Measurements from ENCODE around the gene PRKACA. TPM values are rescaled to one million over a fixed set of nuclear protein-coding genes. Genes with fewer than 3 reads are reported as not detected.

PRKACA gene
- total and polyA plus RNA-seq, 8 donors: 81.5 to 118 (median 93.7) TPM

GRCh38 chr19:14113762-14114414 is 3.7 kb downstream of the PRKACA start:
- Histone ChIP-seq H3K4me1 (peaks cover 33 to 59% of the 10 kb centered on the region in 2 donors), H3K4me3 (no peak overlapping the region), H3K27ac (peak overlapping the region; percentile 65 to 88), H3K27me3 (no peaks in the 10 kb centered on the region), H3K9me3 (no peaks in the 10 kb centered on the region), H3K36me3 (peaks cover 0 to 7% of the 10 kb centered on the region in 2 donors)
- intact Hi-C loops (cut with DNase I): no loop called here
- TF ChIP-seq CTCF (IDR thresholded peaks at IDR 0.05): peak in 1 of 2 donors; percentile 32
- ATAC-seq (no peak), DNase-seq (peak in 1 of 4 donors; percentile 88)

GRCh38 chr19:14112809-14113385 is 4.7 kb downstream of the PRKACA start:
- H3K9me3 ChIP-seq: no peaks in the 10 kb centered on the region
- intact Hi-C loops (cut with DNase I): no loop called here
- DNase-seq (no peak), ATAC-seq (no peak)
- H3K4me3 ChIP-seq: peak overlapping the region in 1 of 2 donors; percentile 0
- peak overlapping the region; percentile 65 to 88 for H3K27ac ChIP-seq
- peaks cover 0 to 10% of the 10 kb centered on the region in 2 donors for H3K36me3 ChIP-seq
- no peak for TF ChIP-seq CTCF (IDR thresholded peaks at IDR 0.05)
- peaks cover 30 to 51% of the 10 kb centered on the region in 2 donors for H3K4me1 ChIP-seq
- H3K27me3 ChIP-seq: no peaks in the 10 kb centered on the region

GRCh38 chr19:14112051-14112808 is 5.3 kb downstream of the PRKACA start:
- ATAC-seq: peak; percentile 15
- Histone ChIP-seq H3K4me3 (peak overlapping the region in 1 of 2 donors; percentile 0), H3K36me3 (peaks cover 0 to 16% of the 10 kb centered on the region in 2 donors), H3K4me1 (peaks cover 30 to 51% of the 10 kb centered on the region in 2 donors), H3K27me3 (no peaks in the 10 kb centered on the region), H3K9me3 (no peaks in the 10 kb centered on the region), H3K27ac (peak overlapping the region; percentile 65 to 88)
- DNase-seq: peak in 1 of 4 donors; percentile 53
- intact Hi-C loops (cut with DNase I): no loop called here
- TF ChIP-seq CTCF (IDR thresholded peaks at IDR 0.05): no peak

GRCh38 chr19:14111486-14111885 is 6.1 kb downstream of the PRKACA start:
- Histone ChIP-seq H3K36me3 (peaks cover 0 to 23% of the 10 kb centered on the region in 2 donors), H3K27ac (no peak overlapping the region), H3K4me3 (no peak overlapping the region), H3K4me1 (peaks cover 29 to 48% of the 10 kb centered on the region in 2 donors), H3K27me3 (no peaks in the 10 kb centered on the region), H3K9me3 (no peaks in the 10 kb centered on the region)
- DNase-seq (no peak), ATAC-seq (no peak)
- TF ChIP-seq CTCF (IDR thresholded peaks at IDR 0.05): no peak
- intact Hi-C loops (cut with DNase I): no loop called here

GRCh38 chr19:14110650-14111049 is 6.9 kb downstream of the PRKACA start:
- Histone ChIP-seq H3K36me3 (peaks cover 0 to 32% of the 10 kb centered on the region in 2 donors), H3K27me3 (no peaks in the 10 kb centered on the region), H3K27ac (no peak overlapping the region), H3K4me3 (no peak overlapping the region), H3K9me3 (no peaks in the 10 kb centered on the region), H3K4me1 (peaks cover 21 to 40% of the 10 kb centered on the region in 2 donors)
- no peak for TF ChIP-seq CTCF (IDR thresholded peaks at IDR 0.05)
- DNase-seq (no peak), ATAC-seq (no peak)
- intact Hi-C loops (cut with DNase I): no loop called here

Data from left lung (tissue), 10 donors.